ENCODE measurements around the gene INHBE.

INHBE gene

GRCh38 chr12:57470286-57470969 is 15.3 kb downstream of the INHBE start:
- no peak overlapping the region for H3K4me3 ChIP-seq (ENCODE audit: low read depth in 1 of 2, low read length in 2 of 2)
- H4K20me1 ChIP-seq (ENCODE audit: insufficient read depth, low read length): no peaks in the 10 kb centered on the region
- H3K27ac ChIP-seq (ENCODE audit: low read length): no peak overlapping the region
- no peak overlapping the region for H2AFZ ChIP-seq (ENCODE audit: low read depth, low read length)
- TF ChIP-seq CTCF (IDR thresholded peaks at IDR 0.05; ENCODE audit: borderline replicate concordance, extremely low read depth, low read length, poor library complexity, severe bottlenecking): no peak
- TF ChIP-seq EZH2 (IDR thresholded peaks at IDR 0.05; ENCODE audit: borderline replicate concordance, low read depth, low read length, severe bottlenecking): no peak
- H3K79me2 ChIP-seq (ENCODE audit: insufficient read depth, low read length): no peaks in the 10 kb centered on the region
- ATAC-seq (ENCODE audit: insufficient read depth, low read depth): no peak
- peaks cover 20% of the 10 kb centered on the region for H3K36me3 ChIP-seq (ENCODE audit: insufficient read depth, low read length)
- DNase-seq: no peak
- H3K4me1 ChIP-seq (ENCODE audit: insufficient read depth, low read length): no peaks in the 10 kb centered on the region
- no peaks in the 10 kb centered on the region for H3K9me3 ChIP-seq (ENCODE audit: insufficient read depth, low read length, severe bottlenecking)
- no peak overlapping the region for H3K4me2 ChIP-seq (ENCODE audit: insufficient read depth, low read length)
- no peaks in the 10 kb centered on the region for H3K27me3 ChIP-seq (ENCODE audit: insufficient read depth, low read length, poor library complexity)
- H3K9ac ChIP-seq (ENCODE audit: low read depth, low read length): no peak overlapping the region

GRCh38 chr12:57470970-57471656 is 16.0 kb downstream of the INHBE start:
- no peak overlapping the region for H2AFZ ChIP-seq (ENCODE audit: low read depth, low read length)
- DNase-seq: no peak
- no peaks in the 10 kb centered on the region for H3K9me3 ChIP-seq (ENCODE audit: insufficient read depth, low read length, severe bottlenecking)
- H3K27me3 ChIP-seq (ENCODE audit: insufficient read depth, low read length, poor library complexity): no peaks in the 10 kb centered on the region
- ATAC-seq (ENCODE audit: insufficient read depth, low read depth): no peak
- no peak overlapping the region for H3K4me2 ChIP-seq (ENCODE audit: insufficient read depth, low read length)
- no peak overlapping the region for H3K27ac ChIP-seq (ENCODE audit: low read length)
- no peak overlapping the region for H3K4me3 ChIP-seq (ENCODE audit: low read depth in 1 of 2, low read length in 2 of 2)
- peaks cover 4% of the 10 kb centered on the region for H3K79me2 ChIP-seq (ENCODE audit: insufficient read depth, low read length)
- H3K9ac ChIP-seq (ENCODE audit: low read depth, low read length): no peak overlapping the region
- peaks cover 20% of the 10 kb centered on the region for H3K36me3 ChIP-seq (ENCODE audit: insufficient read depth, low read length)
- no peaks in the 10 kb centered on the region for H4K20me1 ChIP-seq (ENCODE audit: insufficient read depth, low read length)
- TF ChIP-seq CTCF (IDR thresholded peaks at IDR 0.05; ENCODE audit: borderline replicate concordance, extremely low read depth, low read length, poor library complexity, severe bottlenecking): no peak
- no peak for TF ChIP-seq EZH2 (IDR thresholded peaks at IDR 0.05; ENCODE audit: borderline replicate concordance, low read depth, low read length, severe bottlenecking)
- H3K4me1 ChIP-seq (ENCODE audit: insufficient read depth, low read length): peaks cover 5% of the 10 kb centered on the region

- Histone ChIP-seq H3K79me2 (ENCODE audit: insufficient read depth, low read length) (peaks cover 10% of the 10 kb centered on the region), H2AFZ (ENCODE audit: low read depth, low read length) (no peak overlapping the region), H3K4me1 (ENCODE audit: insufficient read depth, low read length) (peaks cover 10% of the 10 kb centered on the region), H3K9ac (ENCODE audit: low read depth, low read length) (no peak overlapping the region), H3K27me3 (ENCODE audit: insufficient read depth, low read length, poor library complexity) (no peaks in the 10 kb centered on the region), H4K20me1 (ENCODE audit: insufficient read depth, low read length) (no peaks in the 10 kb centered on the region), H3K9me3 (ENCODE audit: insufficient read depth, low read length, severe bottlenecking) (no peaks in the 10 kb centered on the region), H3K27ac (ENCODE audit: low read length) (no peak overlapping the region), H3K4me2 (ENCODE audit: insufficient read depth, low read length) (no peak overlapping the region), H3K4me3 (ENCODE audit: low read depth in 1 of 2, low read length in 2 of 2) (no peak overlapping the region), H3K36me3 (ENCODE audit: insufficient read depth, low read length) (peaks cover 20% of the 10 kb centered on the region)
- DNase-seq: no peak
- no peak for ATAC-seq (ENCODE audit: insufficient read depth, low read depth)
- TF ChIP-seq EZH2 (IDR thresholded peaks at IDR 0.05; ENCODE audit: borderline replicate concordance, low read depth, low read length, severe bottlenecking) (no peak), CTCF (IDR thresholded peaks at IDR 0.05; ENCODE audit: borderline replicate concordance, extremely low read depth, low read length, poor library complexity, severe bottlenecking) (no peak)
These were observed 16.6 kb downstream of the INHBE start for GRCh38 chr12:57471661-57472060.
